ENCODE results near the gene NECTIN1.

Gene NECTIN1

GRCh38 chr11:119592642-119593041, 136.4 kb downstream of the NECTIN1 start:
- DNase-seq, result no peak
- no peak overlapping the region for H3K14ac ChIP-seq (ENCODE audit: low read length)
- no peak overlapping the region for H2AK5ac ChIP-seq (ENCODE audit: low read length)
- H3K79me2 ChIP-seq (ENCODE audit: control insufficient read depth, insufficient read depth, low read length, poor library complexity), result no peaks in the 10 kb centered on the region
- H3K9ac ChIP-seq (ENCODE audit: low read length), result no peak overlapping the region
- no peaks in the 10 kb centered on the region for H3K36me3 ChIP-seq (ENCODE audit: control insufficient read depth in 1 of 2, insufficient read depth in 2 of 2, low read length in 2 of 2)
- no peak overlapping the region for H3K4me3 ChIP-seq (ENCODE audit: low read depth, low read length)
- H4K8ac ChIP-seq (ENCODE audit: low read depth, low read length), result no peak overlapping the region
- no peak overlapping the region for H3K18ac ChIP-seq (ENCODE audit: low read length)
- H3K9me3 ChIP-seq (ENCODE audit: insufficient read depth, low read depth, low read length), result no peaks in the 10 kb centered on the region
- no peaks in the 10 kb centered on the region for H3K79me1 ChIP-seq (ENCODE audit: low read length)
- H3K4me2 ChIP-seq (ENCODE audit: low read length), result no peak overlapping the region
- no peak overlapping the region for H4K12ac ChIP-seq (ENCODE audit: low read depth, low read length)
- no peak overlapping the region for H4K91ac ChIP-seq (ENCODE audit: low read depth, low read length)
- no peak overlapping the region for H3K4ac ChIP-seq (ENCODE audit: low read depth, low read length)
- WGBS (ENCODE audit: extremely low coverage, insufficient coverage, insufficient read length), result no CpG with 5 or more reads among the region's 5 CpGs
- H2BK5ac ChIP-seq (ENCODE audit: low read depth, low read length, poor library complexity), result no peak overlapping the region
- H3K4me1 ChIP-seq (ENCODE audit: control insufficient read depth in 1 of 2, insufficient read depth in 2 of 2, low read length in 2 of 2), result peaks cover 0 to 2% of the 10 kb centered on the region in 2 experiments
- no peak overlapping the region for H3K27ac ChIP-seq (ENCODE audit: low read depth, low read length)
- no peak overlapping the region for H2AFZ ChIP-seq (ENCODE audit: insufficient read depth, low read length, poor library complexity)
- H2BK120ac ChIP-seq (ENCODE audit: insufficient read depth, low read length, poor library complexity), result no peak overlapping the region
- no peak overlapping the region for H2BK12ac ChIP-seq (ENCODE audit: low read length)
- no peaks in the 10 kb centered on the region for H3K27me3 ChIP-seq (ENCODE audit: insufficient read depth, low read length)
- H3K23ac ChIP-seq (ENCODE audit: low read length), result no peak overlapping the region

- Histone ChIP-seq H3K79me2 (ENCODE audit: control insufficient read depth, insufficient read depth, low read length, poor library complexity) (no peaks in the 10 kb centered on the region), H3K27me3 (ENCODE audit: insufficient read depth, low read length) (no peaks in the 10 kb centered on the region), H4K91ac (ENCODE audit: low read depth, low read length) (no peak overlapping the region), H3K79me1 (ENCODE audit: low read length) (no peaks in the 10 kb centered on the region), H4K12ac (ENCODE audit: low read depth, low read length) (no peak overlapping the region), H2AFZ (ENCODE audit: insufficient read depth, low read length, poor library complexity) (no peak overlapping the region), H3K18ac (ENCODE audit: low read length) (no peak overlapping the region), H3K14ac (ENCODE audit: low read length) (no peak overlapping the region), H3K27ac (ENCODE audit: low read depth, low read length) (no peak overlapping the region), H3K4me3 (ENCODE audit: low read depth, low read length) (no peak overlapping the region), H2AK5ac (ENCODE audit: low read length) (no peak overlapping the region), H3K23ac (ENCODE audit: low read length) (no peak overlapping the region), H3K9ac (ENCODE audit: low read length) (no peak overlapping the region), H2BK120ac (ENCODE audit: insufficient read depth, low read length, poor library complexity) (no peak overlapping the region), H3K9me3 (ENCODE audit: insufficient read depth, low read depth, low read length) (no peaks in the 10 kb centered on the region), H4K8ac (ENCODE audit: low read depth, low read length) (no peak overlapping the region), H3K4ac (ENCODE audit: low read depth, low read length) (no peak overlapping the region), H2BK5ac (ENCODE audit: low read depth, low read length, poor library complexity) (no peak overlapping the region), H3K4me2 (ENCODE audit: low read length) (no peak overlapping the region), H3K4me1 (ENCODE audit: control insufficient read depth in 1 of 2, insufficient read depth in 2 of 2, low read length in 2 of 2) (peaks cover 0 to 2% of the 10 kb centered on the region in 2 experiments), H3K36me3 (ENCODE audit: control insufficient read depth in 1 of 2, insufficient read depth in 2 of 2, low read length in 2 of 2) (no peaks in the 10 kb centered on the region), H2BK12ac (ENCODE audit: low read length) (no peak overlapping the region)
- no CpG with 5 or more reads among the region's 5 CpGs for WGBS (ENCODE audit: extremely low coverage, insufficient coverage, insufficient read length)
- DNase-seq, result no peak
Measured at GRCh38 chr11:119591836-119592310, 137.1 kb downstream of the NECTIN1 start.

GRCh38 chr11:119590651-119591351, 138.2 kb downstream of the NECTIN1 start:
- no peak overlapping the region for H3K23ac ChIP-seq (ENCODE audit: low read length)
- no peak overlapping the region for H3K18ac ChIP-seq (ENCODE audit: low read length)
- H3K27me3 ChIP-seq (ENCODE audit: insufficient read depth, low read length), result no peaks in the 10 kb centered on the region
- H3K27ac ChIP-seq (ENCODE audit: low read depth, low read length), result no peak overlapping the region
- no peaks in the 10 kb centered on the region for H3K79me2 ChIP-seq (ENCODE audit: control insufficient read depth, insufficient read depth, low read length, poor library complexity)
- H3K79me1 ChIP-seq (ENCODE audit: low read length), result no peaks in the 10 kb centered on the region
- H2BK120ac ChIP-seq (ENCODE audit: insufficient read depth, low read length, poor library complexity), result no peak overlapping the region
- peaks cover 0 to 2% of the 10 kb centered on the region in 2 experiments for H3K4me1 ChIP-seq (ENCODE audit: control insufficient read depth in 1 of 2, insufficient read depth in 2 of 2, low read length in 2 of 2)
- no peak overlapping the region for H3K4me2 ChIP-seq (ENCODE audit: low read length)
- H3K4me3 ChIP-seq (ENCODE audit: low read depth, low read length), result no peak overlapping the region
- no peak overlapping the region for H3K9ac ChIP-seq (ENCODE audit: low read length)
- H2BK5ac ChIP-seq (ENCODE audit: low read depth, low read length, poor library complexity), result no peak overlapping the region
- H2AK5ac ChIP-seq (ENCODE audit: low read length), result no peak overlapping the region
- H4K91ac ChIP-seq (ENCODE audit: low read depth, low read length), result no peak overlapping the region
- no peak overlapping the region for H3K4ac ChIP-seq (ENCODE audit: low read depth, low read length)
- no CpG with 5 or more reads among the region's 4 CpGs for WGBS (ENCODE audit: extremely low coverage, insufficient coverage, insufficient read length)
- H4K8ac ChIP-seq (ENCODE audit: low read depth, low read length), result no peak overlapping the region
- H3K14ac ChIP-seq (ENCODE audit: low read length), result no peak overlapping the region
- no peaks in the 10 kb centered on the region for H3K9me3 ChIP-seq (ENCODE audit: insufficient read depth, low read depth, low read length)
- no peak for DNase-seq
- H2AFZ ChIP-seq (ENCODE audit: insufficient read depth, low read length, poor library complexity), result no peak overlapping the region
- H2BK12ac ChIP-seq (ENCODE audit: low read length), result no peak overlapping the region
- no peaks in the 10 kb centered on the region for H3K36me3 ChIP-seq (ENCODE audit: control insufficient read depth in 1 of 2, insufficient read depth in 2 of 2, low read length in 2 of 2)
- H4K12ac ChIP-seq (ENCODE audit: low read depth, low read length), result no peak overlapping the region

- H3K18ac ChIP-seq (ENCODE audit: low read length), result no peak overlapping the region
Measured at GRCh38 chr11:119589001-119589400, 140.0 kb downstream of the NECTIN1 start.

More at GRCh38 chr11:119589001-119589400, 140.0 kb downstream of the NECTIN1 start:
- Histone ChIP-seq H3K27ac (ENCODE audit: low read depth, low read length) (no peak overlapping the region), H4K91ac (ENCODE audit: low read depth, low read length) (no peak overlapping the region), H2AFZ (ENCODE audit: insufficient read depth, low read length, poor library complexity) (no peak overlapping the region), H3K4me3 (ENCODE audit: low read depth, low read length) (no peak overlapping the region), H2BK12ac (ENCODE audit: low read length) (no peak overlapping the region), H3K4me2 (ENCODE audit: low read length) (no peak overlapping the region), H3K23ac (ENCODE audit: low read length) (no peak overlapping the region), H3K27me3 (ENCODE audit: insufficient read depth, low read length) (no peaks in the 10 kb centered on the region), H2BK5ac (ENCODE audit: low read depth, low read length, poor library complexity) (no peak overlapping the region), H4K12ac (ENCODE audit: low read depth, low read length) (no peak overlapping the region), H2AK5ac (ENCODE audit: low read length) (no peak overlapping the region), H3K79me2 (ENCODE audit: control insufficient read depth, insufficient read depth, low read length, poor library complexity) (peaks cover 7% of the 10 kb centered on the region), H3K4ac (ENCODE audit: low read depth, low read length) (no peak overlapping the region), H3K36me3 (ENCODE audit: control insufficient read depth in 1 of 2, insufficient read depth in 2 of 2, low read length in 2 of 2) (no peaks in the 10 kb centered on the region), H2BK120ac (ENCODE audit: insufficient read depth, low read length, poor library complexity) (no peak overlapping the region), H3K9ac (ENCODE audit: low read length) (no peak overlapping the region), H3K79me1 (ENCODE audit: low read length) (peaks cover 9% of the 10 kb centered on the region), H3K4me1 (ENCODE audit: control insufficient read depth in 1 of 2, insufficient read depth in 2 of 2, low read length in 2 of 2) (peaks cover 13 to 16% of the 10 kb centered on the region in 2 experiments), H4K8ac (ENCODE audit: low read depth, low read length) (no peak overlapping the region), H3K9me3 (ENCODE audit: insufficient read depth, low read depth, low read length) (no peaks in the 10 kb centered on the region), H3K14ac (ENCODE audit: low read length) (no peak overlapping the region)
- DNase-seq, result no peak

All from trophoblast cell (in vitro differentiated cells and primary cell).